Activated CD8-positive, alpha-beta memory T cell treated with anti-CD3 and anti-CD28 coated beads for 48 hours (primary cell): Measurements from ENCODE around the gene KCMF1.

Source experiments
- DNase-seq, 3 experiments: peaks; one replicate each; pipeline ENCODE4 v3.0.0-alpha.2; 2020; ENCODE audit warnings: low read depth in 2 of 3, low spot score in 2 of 3

KCMF1 gene

DNA sequence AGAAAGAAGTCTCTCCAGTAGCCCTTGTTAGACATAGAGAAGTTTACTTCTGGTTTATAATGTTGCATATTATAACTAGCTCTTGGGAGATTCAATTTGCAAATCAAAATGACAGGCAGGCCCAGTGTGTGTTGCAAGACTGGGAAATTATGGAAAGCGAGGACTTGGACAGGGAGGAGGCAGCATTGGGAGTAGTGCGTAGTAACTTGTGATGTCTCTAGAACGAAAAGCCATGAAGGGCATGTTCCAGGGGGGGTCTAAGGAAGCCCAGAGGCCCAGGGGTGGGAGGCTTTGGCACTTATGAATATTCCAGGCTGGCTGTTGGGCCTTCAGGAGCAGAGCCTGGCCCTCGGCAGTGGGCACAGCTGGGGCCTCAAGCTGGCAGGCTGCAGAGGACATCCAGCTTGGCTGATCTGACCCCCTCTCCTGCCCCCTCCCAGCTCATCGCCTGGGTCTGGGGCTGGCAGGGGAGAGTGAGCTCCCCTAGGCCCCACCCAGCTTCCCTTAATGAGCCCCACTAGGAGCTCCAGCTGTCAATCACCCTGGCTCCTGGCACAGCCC is 107.0 kb downstream of the KCMF1 start:
- DNase-seq: no peak

DNA sequence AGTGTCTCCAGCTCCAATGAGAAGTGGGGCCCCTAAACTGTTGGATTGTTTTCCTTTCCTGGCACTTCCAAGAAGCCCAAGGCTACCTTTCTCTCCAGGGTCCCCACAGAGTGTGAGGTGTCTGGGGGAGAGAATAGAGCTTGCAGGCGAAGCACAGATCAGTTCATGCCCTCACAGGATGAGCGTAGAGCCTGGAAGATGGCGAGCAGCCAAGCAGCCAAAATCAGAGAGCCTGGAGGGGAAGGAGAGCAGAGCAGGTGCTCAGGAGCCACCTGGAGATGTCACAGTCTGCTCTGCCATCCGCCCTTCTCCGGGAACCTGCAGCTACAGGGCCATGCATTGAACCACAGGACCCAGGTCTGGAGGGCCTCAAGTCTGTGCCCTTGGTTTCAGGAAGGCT is 107.6 kb downstream of the KCMF1 start:
- no peak for DNase-seq

GRCh38 chr2:85083092-85083491 is 112.1 kb downstream of the KCMF1 start:
- DNase-seq: no peak

GRCh38 chr2:85085563-85085962 is 114.6 kb downstream of the KCMF1 start:
- no peak for DNase-seq

- no peak for DNase-seq
Measured at GRCh38 chr2:85087541-85087940, 116.6 kb downstream of the KCMF1 start.

- DNase-seq: no peak
Measured at GRCh38 chr2:85088921-85089320, 118.0 kb downstream of the KCMF1 start.

GRCh38 chr2:85089585-85089984 is 118.6 kb downstream of the KCMF1 start:
- DNase-seq: no peak

- no peak for DNase-seq
Measured at GRCh38 chr2:85091838-85092237, 120.9 kb downstream of the KCMF1 start.

GRCh38 chr2:85095094-85095493 is 124.1 kb downstream of the KCMF1 start:
- DNase-seq: no peak

DNA sequence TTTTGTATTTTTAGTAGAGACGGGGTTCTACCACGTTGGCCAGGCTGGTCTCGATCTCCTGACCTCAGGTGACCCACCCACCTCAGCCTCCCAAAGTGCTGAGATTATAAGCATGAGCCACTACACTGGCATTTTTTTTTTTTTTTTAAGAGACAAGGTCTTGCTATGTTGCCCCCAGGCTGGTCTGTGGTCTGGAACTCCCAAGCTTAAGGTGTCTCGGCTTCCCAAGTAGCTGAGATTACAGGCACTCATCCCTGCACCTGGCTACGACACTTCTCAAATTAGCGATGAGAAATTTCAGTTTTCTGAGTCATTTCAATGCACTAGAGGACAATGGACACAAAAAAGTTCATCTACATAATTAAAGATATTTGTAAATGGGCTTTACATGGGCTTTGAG is 125.7 kb downstream of the KCMF1 start:
- no peak for DNase-seq

GRCh38 chr2:85104228-85104627 is 133.3 kb downstream of the KCMF1 start:
- no peak for DNase-seq

GRCh38 chr2:85106489-85107180 is 135.7 kb downstream of the KCMF1 start:
- DNase-seq: no peak
